Esophagus squamous epithelium (tissue), 4 donors: ENCODE data around the gene TUBA8.

Experiments used
- POLR2A ChIP-seq, 4 donors: fragments of 450-650 bp; IDR thresholded peaks; one replicate each; pipeline ENCODE4 v1.6.1; 2017; ENCODE audit warnings: antibody characterized with exemption in 4 of 4, mild to moderate bottlenecking in 4 of 4, moderate library complexity in 3 of 4
- TF ChIP-seq, protein P1 (sequence below), 6 experiments: fragments of 450-650 bp in 4 of 6; fragments of 200-600 bp in 2 of 6; sonication (generic) in 2 of 6; IDR thresholded peaks; one replicate each; pipeline ENCODE4 v1.5.1; 2016 to 2019; ENCODE audit warnings: antibody characterized with exemption in 6 of 6, mild to moderate bottlenecking in 4 of 6, moderate library complexity in 4 of 6

DNA sequence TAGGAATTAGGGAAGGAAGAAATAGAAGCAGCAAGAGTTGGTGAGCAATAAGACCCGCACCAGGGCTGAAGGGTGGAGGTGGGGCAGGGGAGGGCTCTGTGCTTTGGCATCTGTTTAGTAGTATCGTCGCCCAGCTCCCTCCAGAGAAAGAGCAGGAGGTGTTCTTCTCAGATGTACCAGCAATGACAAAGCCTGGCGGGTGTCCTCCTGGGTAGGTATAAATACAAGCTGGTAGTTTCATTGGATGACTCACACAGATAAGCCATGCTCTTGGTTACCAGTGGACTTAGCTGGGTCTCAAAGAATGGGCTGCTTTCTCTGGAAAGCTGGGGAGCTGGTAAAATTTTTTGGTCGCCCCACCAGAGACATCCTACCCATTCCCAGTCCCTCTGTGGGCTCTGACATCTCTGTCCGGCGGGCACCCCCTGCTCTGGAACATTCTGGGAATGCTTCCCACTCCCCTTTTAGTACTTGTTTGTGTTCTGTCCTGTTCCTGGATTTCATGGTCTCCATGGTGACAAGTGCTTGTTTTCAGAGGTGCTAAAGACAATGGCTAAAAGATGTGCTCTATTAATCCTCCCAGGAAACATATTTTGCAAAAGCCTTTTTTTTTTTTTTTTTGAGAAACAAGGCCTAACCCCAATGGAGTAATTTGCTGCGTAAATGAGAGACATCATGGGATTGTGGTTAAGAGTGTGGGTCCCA, 15.4 kb upstream of the TUBA8 start:
- TF ChIP-seq, protein P1, sequence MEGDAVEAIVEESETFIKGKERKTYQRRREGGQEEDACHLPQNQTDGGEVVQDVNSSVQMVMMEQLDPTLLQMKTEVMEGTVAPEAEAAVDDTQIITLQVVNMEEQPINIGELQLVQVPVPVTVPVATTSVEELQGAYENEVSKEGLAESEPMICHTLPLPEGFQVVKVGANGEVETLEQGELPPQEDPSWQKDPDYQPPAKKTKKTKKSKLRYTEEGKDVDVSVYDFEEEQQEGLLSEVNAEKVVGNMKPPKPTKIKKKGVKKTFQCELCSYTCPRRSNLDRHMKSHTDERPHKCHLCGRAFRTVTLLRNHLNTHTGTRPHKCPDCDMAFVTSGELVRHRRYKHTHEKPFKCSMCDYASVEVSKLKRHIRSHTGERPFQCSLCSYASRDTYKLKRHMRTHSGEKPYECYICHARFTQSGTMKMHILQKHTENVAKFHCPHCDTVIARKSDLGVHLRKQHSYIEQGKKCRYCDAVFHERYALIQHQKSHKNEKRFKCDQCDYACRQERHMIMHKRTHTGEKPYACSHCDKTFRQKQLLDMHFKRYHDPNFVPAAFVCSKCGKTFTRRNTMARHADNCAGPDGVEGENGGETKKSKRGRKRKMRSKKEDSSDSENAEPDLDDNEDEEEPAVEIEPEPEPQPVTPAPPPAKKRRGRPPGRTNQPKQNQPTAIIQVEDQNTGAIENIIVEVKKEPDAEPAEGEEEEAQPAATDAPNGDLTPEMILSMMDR (IDR thresholded peaks at IDR 0.05), result no peak
- TF ChIP-seq POLR2A (IDR thresholded peaks at IDR 0.05), result no peak
